GM21576 (cell line): ENCODE measurements around the gene LIN28B.
"Not testable (repeated sequence)": the region's sequence is repeated elsewhere in the genome, so short reads cannot be mapped to it uniquely, and the experiment has no call there.

ENCODE experiments used
- ATAC-seq: cut with Tn5 transposase; IDR thresholded peaks from one replicate; pipeline ENCODE4 v1.9.1; 2021; ENCODE audit warnings: mild to moderate bottlenecking, moderate library complexity; ENCODE audit not compliant: unreplicated experiment

LIN28B gene

DNA sequence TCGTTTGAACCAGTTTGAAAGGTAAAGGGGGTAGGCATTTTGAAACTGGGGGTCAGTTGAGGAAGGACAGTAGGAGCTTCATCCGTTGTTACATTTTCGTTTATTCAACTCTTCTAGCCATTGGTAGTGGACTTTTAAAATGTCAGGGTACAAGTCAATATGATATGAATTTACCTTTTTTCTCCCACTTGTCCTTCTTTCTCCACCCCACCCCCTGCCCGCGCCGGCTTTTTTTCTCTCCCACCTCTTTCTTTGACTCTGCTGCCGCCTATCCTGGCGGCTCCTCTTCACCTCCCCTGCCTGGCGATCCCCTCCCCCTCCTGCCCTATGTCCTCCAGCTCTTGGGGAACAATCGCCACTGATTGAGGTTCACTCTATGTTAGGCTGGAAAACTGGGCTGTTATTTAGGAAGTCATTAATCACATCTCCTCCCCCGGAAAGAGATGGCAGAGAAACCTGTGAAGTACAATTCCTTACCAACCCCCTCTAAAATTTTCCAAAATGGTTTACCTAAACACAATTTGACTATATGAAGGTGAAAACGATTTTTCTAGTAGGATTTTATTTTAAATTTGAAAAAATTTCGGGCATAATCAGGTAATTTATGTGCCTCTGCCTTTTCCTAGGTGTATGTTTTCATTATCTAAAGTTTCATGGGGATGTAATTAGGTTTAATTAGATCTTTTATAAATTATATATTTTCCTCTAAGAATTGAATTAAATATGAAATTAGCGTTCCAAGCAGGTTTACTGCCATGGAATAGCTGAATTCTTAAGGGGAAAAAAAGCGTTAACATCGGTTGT, 778 bp upstream of the LIN28B start:
- ATAC-seq, result no peak

DNA sequence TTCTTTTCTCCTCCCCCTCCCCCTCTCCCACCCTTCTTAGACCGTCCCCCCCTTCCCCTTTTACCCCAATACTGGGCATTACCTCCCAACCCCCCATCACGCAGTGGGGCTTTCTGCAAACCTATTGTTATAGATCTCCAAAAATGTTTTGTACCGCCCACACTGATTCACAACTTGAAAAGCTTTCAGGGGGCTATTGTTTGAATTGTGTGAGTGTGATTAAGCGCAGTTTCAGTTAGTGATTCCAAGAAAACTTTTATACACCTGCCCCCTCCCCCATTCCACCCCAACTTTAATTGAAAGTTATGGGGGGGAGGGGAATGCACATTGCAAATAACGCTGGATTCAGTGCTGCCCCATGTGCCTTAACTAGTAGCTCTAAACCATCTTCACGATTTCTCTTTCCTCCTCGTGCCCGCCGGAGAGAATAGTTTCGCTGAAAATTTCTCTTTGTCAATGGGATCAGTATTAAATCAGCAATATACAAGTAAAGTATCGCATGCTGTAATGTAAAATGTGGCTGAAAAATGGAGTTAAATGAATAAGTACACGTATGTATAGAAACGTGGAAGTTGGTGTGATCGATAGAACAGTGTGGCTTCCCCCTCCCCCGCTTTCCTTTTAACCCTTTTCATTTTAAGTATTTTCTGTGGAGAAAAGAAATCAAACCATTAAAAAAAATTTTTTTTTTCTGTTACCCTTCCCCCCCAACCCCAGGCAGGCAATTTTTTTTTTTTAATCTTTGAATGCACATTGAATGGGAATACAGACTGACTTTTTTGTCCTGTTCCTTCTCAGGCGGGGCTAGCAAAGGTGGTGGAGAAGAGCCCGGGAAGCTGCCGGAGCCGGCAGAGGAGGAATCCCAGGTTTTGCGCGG, 632 bp downstream of the LIN28B start:
- ATAC-seq, result no peak

DNA sequence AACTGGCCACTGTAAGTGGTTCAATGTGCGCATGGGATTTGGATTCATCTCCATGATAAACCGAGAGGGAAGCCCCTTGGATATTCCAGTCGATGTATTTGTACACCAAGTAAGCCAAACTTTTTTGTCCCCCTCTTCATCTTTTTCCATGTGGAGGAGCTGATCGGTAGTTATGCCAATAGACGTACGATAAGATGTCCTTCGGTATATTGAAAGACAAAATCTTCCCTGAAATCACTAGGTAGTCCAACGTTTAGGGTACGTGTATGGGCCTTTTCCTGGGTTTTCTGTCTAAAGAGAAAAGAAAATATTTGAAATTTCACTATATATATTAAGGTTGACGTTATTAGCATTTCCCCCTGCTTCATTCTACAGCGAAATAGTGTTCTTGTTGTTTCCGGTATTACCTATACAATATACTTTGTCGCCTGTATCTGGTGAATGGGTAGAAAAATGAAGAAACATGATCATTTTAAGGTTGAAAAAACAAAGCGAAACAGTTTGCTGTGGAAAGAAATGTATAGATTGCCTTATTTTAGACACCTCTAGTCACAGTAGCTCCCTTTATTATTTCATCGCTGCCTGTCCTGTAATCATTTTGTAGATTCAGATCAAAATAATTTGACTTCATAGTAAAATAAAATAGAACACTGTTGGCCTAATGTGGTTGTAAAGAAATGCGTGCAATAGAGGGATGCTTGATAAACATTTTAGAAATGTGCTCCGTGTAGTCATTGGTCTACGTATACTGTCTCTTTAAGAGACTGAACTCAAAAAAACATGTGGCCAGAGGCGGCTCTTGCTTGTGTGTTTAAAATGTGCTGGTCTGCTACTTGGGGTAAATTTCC, 1.5 kb downstream of the LIN28B start:
- ATAC-seq, result no peak

DNA sequence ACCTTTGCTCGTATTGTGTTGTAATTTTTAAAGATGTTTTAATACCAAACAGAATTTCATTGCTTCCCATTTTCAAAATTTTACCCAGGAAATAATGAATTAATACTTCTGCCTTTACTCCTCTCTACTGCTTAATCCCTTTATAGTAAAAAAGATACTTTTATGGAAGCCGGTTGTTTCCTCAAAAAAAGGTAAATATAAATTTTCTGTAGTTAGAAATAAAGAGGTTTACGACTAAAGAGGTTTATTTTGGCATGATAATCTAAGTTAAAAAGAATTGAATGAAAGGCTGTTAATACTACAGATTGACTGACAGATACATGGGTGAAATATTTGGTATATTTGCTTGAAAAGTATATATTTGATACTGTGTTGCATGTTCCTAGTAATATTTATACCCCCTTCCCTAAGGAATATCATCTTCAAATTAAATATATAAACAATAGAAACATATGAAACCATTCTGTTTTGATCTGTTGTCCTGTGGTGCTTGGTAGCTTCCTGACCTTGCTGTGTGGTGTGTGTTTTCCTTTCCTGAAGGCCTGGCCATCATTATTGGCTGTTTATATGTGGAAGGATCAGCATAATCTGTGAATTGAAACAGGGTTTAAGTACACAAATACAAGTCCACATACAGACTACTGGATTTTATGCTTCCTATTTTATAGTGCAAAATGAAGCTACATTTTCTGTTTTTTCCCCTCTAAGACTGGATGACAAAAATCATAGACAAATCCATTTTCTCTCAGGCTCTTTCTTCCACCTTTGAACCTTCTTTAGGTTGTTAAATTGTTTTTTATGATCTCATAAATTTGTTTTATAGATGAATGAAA, 2.3 kb downstream of the LIN28B start:
- no peak for ATAC-seq

DNA sequence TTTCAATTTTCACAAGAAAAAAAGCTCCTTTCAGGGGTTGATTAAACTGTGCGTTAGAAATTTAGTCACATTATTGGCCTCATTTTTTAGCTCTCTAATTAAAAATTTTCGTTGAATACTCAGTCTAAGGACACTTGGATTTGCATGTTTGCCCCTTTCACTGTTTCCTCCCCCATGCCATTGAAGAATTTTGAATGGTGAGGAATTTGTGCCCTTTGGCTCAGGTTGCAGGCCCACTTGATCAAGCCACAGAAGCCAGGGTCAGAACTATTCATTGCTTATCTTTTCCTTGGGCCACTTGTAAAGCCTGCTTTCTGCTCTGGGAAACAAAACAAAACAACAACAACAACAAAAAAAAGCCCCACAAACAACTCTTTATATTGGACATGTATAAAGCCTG, 12.2 kb downstream of the LIN28B start:
- no peak for ATAC-seq

DNA sequence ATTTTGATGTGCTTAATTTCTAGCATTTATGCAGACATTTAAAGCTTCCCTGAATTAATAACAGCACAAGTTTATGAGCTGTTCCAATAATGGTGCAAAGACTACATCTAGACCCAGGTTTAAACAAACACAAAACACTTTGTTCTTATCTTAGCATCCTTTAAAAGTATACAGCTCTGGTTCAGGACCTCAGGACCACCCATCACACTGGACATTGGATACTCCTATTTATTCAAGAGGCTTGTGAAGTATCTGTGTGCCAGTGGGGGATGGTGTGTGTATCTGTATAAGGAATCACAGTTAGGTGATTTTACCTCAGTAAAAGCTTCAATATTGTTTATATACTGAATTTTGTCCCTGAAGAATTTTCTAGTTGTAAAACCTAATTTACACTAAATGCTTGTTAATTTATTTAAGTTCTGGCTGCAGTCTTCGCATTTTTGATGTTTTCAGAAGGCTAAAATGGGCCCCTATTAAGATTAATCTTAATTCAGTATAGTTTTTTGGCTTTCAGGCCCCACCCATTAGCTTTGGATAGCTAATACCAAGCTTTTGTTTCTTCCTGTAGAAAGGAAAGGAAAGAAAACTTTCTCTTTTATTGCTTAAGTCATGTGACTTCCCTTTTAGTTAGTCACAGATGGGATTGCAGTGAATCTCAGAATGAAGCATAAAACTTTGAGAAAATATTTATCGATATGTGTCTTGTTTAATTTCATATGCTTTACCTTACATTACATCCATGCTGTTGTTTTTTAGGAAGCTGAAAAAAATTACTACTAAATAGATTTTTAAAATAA, 13.1 kb downstream of the LIN28B start:
- no peak for ATAC-seq

DNA sequence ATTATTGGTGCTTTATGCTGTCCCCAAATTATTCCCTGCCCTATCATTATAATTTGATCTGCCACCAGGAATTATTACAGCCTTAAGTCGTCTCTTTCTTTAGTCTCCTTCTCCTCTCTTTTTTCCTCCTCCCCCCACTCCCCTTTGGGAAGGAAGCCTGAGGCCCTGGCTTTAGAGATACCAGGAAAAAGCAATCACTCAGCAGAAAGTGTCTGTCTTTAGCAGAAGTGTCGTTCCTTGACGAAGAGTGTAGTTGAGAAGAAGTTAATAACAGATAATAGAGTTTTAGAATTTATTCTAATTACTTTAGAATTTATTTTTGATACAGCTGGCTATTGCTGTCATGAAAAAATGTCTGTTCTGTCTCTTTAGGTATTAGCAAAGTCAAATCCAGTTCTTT, 16.5 kb downstream of the LIN28B start:
- ATAC-seq, result no peak

DNA sequence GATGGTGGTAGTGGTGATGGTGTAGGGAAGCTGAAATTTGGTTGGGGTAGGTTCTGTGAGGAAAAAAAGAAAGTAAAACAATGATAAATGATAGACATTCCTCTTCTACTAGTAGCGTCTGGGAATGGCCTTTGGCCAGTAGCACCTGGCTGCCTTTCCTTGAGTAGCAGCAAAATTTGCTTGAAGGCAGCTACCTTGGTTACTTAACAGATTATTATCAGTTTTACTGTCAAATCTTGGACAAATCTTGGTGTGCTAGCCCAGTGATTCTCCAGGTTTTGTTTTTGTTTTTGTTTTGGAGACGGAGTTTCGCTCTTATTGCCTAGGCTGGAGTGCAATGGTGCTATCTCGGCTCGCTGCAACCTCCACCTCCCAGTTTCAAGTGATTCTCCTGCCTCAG, 26.4 kb downstream of the LIN28B start:
- ATAC-seq, result no peak

DNA sequence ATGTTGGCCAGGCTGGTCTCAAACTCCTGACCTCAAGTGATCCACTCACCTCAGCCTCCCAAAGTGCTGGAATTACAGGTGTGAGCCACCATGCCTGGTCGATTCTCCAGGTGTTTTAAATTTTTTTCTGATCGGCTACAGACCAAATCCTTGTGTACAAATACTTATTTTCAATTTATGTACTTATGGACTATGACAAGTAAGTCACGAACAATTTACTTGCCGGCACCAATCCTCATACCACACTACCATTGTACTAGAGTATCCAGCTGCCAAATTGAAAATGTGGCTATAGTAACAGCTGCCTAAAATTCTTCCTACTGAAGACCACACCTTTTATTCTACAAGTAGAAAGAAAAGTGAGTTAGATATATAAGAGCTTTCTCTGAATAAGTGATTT, 26.9 kb downstream of the LIN28B start:
- no peak for ATAC-seq

DNA sequence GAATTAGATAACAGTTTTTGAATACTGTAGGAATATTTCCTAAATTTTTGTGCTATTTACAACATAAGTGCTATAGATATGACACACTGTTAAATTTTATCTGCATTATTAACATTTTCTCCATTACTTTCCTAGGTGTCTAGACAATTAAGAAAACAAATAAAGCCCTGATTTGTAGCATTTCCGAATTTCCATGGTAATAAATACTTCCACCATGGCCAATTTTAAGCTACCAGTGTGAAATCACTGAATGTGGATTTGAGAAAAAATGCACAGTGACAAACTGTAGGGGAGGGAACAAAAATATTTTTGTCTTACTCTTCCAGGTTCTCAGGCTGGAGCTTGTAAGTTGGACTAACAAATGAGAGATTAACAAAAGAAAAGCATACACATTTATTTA, 27.9 kb downstream of the LIN28B start:
- no peak for ATAC-seq

DNA sequence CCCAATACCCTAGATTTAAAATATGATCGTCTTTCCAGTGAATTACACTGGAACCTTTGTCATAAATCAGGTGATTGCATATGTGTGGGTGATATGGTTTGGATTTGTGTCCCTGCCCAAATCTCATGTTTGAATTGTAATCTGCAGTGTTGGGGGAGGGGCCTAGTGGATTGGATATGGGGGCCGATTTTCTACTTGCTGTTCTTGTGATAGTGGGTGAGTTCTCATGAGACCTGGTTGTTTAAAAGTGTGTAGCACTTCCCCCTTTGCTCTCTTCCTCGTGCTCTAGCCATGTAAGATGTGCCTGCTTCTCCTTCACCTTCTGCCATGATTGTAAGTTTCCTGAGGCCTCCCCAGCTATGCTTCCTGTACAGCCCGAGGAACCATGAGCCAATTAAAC, 29.0 kb downstream of the LIN28B start:
- ATAC-seq, result not testable (repeated sequence)

DNA sequence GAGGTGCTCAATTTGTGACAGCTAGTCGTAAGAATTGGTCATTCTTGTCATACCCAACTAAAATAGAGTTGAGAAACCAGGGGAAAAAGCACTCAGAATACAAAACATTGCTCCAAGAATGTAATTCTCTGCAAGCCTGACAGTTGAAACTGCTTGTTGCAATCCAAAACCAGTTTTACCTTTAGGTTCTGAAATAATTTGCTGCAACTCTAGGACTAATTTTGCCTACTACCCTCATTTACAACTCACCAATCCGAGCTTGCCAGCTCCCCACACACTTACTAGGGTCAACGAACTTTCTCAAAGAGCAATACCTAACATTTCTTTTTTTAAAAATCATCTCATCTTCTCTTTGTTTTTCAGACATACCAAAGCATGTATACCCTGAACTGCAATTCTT, 29.7 kb downstream of the LIN28B start:
- no peak for ATAC-seq

DNA sequence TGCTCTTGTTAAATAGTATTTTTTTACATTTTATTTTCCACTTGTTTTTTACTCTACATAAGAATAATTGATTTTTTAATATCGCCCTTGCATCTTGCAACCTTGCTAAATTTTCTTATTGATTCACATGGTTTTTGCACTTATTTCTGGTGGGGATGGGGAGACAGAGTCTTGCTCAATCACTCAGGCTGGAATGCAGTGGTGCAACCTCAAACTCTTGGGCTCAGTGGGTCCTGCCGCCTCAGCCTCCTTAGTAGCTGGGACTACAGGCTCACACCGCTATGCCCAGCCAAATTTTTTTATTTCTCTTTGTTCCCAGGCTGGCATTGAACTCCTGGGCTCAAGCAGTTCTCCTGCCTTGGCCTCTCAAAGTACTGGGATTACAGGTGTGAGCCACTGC, 30.3 kb downstream of the LIN28B start:
- no peak for ATAC-seq

DNA sequence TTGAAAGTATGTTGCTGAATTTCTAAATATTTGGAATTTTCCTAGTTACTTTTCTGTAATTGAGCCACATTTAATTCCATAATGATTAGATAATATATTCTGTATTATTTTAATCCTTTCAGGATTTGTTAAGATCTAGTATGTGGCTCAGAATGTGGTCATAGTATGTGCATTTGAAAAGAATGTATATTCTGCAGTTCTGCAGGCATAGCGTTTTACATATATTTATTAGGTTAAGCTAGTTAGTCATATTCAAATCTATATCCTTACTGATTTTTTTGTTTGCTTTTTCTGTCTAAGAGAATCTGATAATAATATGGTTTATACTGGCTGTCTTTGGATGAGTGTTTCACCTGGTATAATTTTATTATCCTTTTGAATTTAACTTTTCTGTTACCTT, 33.2 kb downstream of the LIN28B start:
- ATAC-seq, result no peak

DNA sequence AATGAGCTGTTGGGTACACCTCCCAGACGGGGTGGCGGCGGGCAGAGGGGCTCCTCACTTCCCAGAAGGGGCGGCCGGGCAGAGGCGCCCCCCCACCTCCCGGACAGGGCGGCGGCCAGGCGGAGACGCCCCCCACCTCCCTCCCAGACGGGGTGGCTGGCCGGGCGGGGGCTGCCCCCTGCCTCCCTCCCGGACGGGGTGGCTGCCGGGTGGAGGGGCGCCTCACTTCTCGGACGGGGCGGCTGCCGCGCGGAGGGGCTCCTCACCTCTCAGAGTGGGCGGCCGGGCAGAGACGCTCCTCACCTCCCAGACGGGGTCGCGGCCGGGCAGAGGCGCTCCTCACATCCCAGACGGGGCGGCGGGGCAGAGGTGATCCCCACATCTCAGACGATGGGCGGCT, 34.2 kb downstream of the LIN28B start:
- not testable (repeated sequence) for ATAC-seq

DNA sequence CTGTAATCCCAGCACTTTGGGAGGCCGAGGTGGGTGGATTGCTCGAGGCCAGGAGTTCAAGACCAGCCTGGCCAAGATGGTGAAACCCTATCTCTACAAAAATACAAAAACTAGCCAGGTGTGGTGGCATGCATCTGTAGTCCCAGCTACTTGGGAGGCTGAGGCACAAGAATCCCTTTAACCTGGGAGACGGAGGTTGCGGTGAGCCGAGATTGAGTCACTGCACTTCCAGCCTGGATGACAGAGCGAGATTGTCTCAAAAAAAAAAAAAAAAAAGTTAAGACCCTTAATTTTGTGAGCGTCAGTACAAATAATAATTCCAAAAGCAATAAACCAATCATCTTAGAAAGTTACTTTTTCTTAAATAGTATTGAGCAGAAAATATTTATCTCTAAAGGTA, 36.7 kb downstream of the LIN28B start:
- not testable (repeated sequence) for ATAC-seq

DNA sequence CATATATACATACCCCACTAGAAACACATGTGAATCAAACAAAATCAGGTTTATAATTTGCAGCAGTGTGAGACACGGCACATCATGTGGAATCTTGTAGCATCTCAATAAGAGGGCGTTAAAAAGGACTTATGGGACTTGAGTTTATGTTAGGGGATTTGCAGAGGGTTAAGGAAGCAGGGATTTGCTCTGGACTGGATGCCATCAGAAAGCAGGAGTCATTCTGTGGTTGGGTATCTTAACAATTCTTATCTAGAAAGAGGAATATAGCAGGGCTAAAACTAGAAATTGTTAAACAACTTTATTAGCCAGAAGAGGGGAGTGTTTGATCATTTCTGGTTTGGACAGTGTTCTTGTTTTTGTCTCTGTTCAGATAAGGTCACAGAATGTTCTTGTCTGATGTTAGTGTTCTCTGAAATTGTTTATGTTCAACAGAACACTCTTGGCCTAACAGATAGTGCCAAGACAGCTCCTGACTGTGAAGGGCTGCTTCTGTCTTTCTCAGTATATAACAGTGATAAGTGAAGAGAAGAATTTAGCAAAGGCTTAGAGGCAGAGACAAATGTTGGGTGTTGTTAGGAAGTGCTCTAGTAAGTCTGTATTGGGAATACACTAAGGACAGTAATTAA, 39.2 kb downstream of the LIN28B start:
- no peak for ATAC-seq

DNA sequence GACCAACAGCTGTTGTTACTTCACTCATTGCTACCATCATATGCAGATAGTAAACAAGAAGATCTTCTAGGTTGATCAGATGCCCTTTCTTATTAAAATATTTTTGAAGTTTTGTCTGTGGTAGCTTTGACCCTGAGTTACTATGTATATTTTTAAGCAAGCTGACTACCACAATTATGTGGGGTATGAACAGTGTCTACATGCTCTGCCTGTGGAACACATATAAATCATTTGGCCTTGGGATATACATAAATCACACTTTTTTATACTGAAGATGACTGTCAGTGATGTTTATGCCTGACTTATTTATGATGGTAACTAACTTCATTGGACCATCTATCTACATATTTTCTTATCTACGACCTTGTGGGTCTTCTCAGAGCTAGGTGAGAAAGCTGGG, 44.2 kb downstream of the LIN28B start:
- ATAC-seq, result no peak

DNA sequence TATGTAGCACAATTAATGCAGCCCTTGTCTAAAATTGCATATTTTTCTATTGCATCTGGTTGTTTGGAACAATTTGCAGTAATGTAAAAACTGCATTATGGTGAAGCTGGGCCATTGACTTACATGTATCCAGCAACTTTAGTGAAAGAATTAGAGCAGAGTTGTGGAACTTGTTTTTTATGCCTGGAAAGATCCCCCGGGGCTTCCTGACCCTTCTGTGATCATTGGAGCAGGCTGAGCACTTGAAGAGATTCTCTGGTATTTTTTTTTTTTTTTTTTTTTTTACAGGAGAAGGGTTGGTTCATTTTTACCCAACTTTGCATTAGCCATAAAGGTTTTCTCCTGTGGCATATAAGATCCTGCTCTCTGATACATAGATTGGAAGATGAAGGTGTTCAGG, 45.0 kb downstream of the LIN28B start:
- no peak for ATAC-seq
